Neural progenitor cell (in vitro differentiated cells): Measurements from ENCODE around the gene NELFCD. TPM values are rescaled to one million over a fixed set of nuclear protein-coding genes. Genes with fewer than 3 reads are reported as not detected.

Source experiments
- DNase-seq: peaks from one replicate; pipeline ENCODE4 v3.0.0-alpha.2; 2016; ENCODE audit warnings: low spot score
- H2AFZ ChIP-seq: fragments of 200-600 bp; sonication (generic); replicated peaks from 2 replicates; pipeline ENCODE4 v1.6.1; 2016; ENCODE audit warnings: antibody characterized with exemption
- H3F3A ChIP-seq: fragments of 200-600 bp; sonication (generic); 2 replicates; pipeline ENCODE4 v1.6.1; 2016; ENCODE audit warnings: antibody characterized with exemption, low read depth
- H3K27ac ChIP-seq: fragments of 200-600 bp; sonication (generic); 2 replicates; pipeline ENCODE4 v1.5.1; 2016; ENCODE audit warnings: mild to moderate bottlenecking
- H3K27me3 ChIP-seq: fragments of 200-600 bp; sonication (generic); 2 replicates; pipeline ENCODE4 v1.6.1; 2016; ENCODE audit warnings: mild to moderate bottlenecking, moderate library complexity
- H3K36me3 ChIP-seq: fragments of 200-600 bp; sonication (generic); 2 replicates; pipeline ENCODE4 v1.5.1; 2016
- H3K4me1 ChIP-seq: fragments of 200-600 bp; sonication (generic); 2 replicates; pipeline ENCODE4 v1.6.1; 2016; ENCODE audit warnings: mixed run types
- H3K4me2 ChIP-seq: fragments of 200-600 bp; sonication (generic); 2 replicates; pipeline ENCODE4 v1.6.1; 2016
- H3K4me3 ChIP-seq: fragments of 200-600 bp; sonication (generic); 2 replicates; pipeline ENCODE4 v1.5.1; 2016
- H3K79me2 ChIP-seq: fragments of 200-600 bp; sonication (generic); 2 replicates; pipeline ENCODE4 v1.6.1; 2016; ENCODE audit warnings: low read depth
- H3K9ac ChIP-seq: fragments of 200-600 bp; sonication (generic); 2 replicates; pipeline ENCODE4 v1.6.1; 2016
- H3K9me3 ChIP-seq: fragments of 200-600 bp; sonication (generic); 2 replicates; pipeline ENCODE4 v1.5.1; 2016; ENCODE audit warnings: low read depth
- H4K20me1 ChIP-seq: fragments of 200-600 bp; sonication (generic); 2 replicates; pipeline ENCODE4 v1.6.1; 2016; ENCODE audit warnings: low read depth
- H3K27ac Mint-ChIP-seq: 3 replicates; pipeline ENCODE4 v1.8.0; 2021; ENCODE audit warnings: mixed read lengths
- H3K27me3 Mint-ChIP-seq: 2 replicates; pipeline ENCODE4 v1.8.0; 2022; ENCODE audit warnings: low read depth, mild to moderate bottlenecking, inconsistent platforms, moderate library complexity, mixed read lengths; ENCODE audit not compliant: insufficient read depth
- H3K36me3 Mint-ChIP-seq: 3 replicates; pipeline ENCODE4 v1.8.0; 2021; ENCODE audit warnings: mixed read lengths
- H3K4me1 Mint-ChIP-seq: 3 replicates; pipeline ENCODE4 v1.8.0; 2021; ENCODE audit warnings: mixed read lengths
- H3K4me3 Mint-ChIP-seq: 3 replicates; pipeline ENCODE4 v1.8.0; 2021; ENCODE audit warnings: mild to moderate bottlenecking, moderate library complexity, mixed read lengths
- H3K9me3 Mint-ChIP-seq: 3 replicates; pipeline ENCODE4 v1.8.0; 2020; ENCODE audit warnings: mixed read lengths
- CTCF ChIP-seq: fragments of 200-600 bp; sonication (generic); IDR thresholded peaks from 2 replicates; pipeline ENCODE4 v1.5.1; 2017; ENCODE audit warnings: antibody characterized with exemption, mild to moderate bottlenecking
- EZH2 ChIP-seq: fragments of 200-600 bp; sonication (generic); IDR thresholded peaks from 2 replicates; pipeline ENCODE4 v1.6.1; 2017; ENCODE audit warnings: antibody characterized with exemption, mild to moderate bottlenecking, moderate library complexity
- EZH2phosphoT487 ChIP-seq: fragments of 200-600 bp; sonication (generic); IDR thresholded peaks from 2 replicates; pipeline ENCODE4 v1.6.1; 2017; ENCODE audit warnings: antibody characterized with exemption
- total RNA-seq: library from RNA; depleted of rRNA; stranded (reverse); fragments of >200 nt; gene quantifications from 2 replicates; pipeline ENCODE4 v1.2.3, GENCODE V29; 2015; ENCODE audit warnings: low replicate concordance

NELFCD gene
- total RNA-seq, 1 donor from 2014 or later: 58.9 TPM

DNA sequence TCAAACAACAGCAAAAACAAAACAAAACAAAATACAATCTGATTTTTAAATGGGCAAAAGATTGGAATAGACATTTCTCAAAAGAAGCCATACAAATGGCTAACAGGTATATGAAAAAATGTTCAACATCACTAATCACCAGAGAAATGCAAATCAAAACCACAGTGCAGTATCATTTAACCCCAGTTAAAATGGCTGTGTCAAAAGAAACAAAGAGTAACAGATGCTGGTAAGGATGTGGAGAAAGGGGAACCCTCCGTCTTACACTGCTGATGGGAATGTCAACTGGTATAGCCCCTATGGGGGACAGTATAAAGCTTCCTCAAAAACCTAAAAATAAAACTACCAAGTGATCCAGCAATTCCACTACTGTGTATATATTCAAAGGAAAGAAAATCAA, 10.9 kb upstream of the NELFCD start:
- no peak for DNase-seq
- H3K4me2 ChIP-seq: no peak overlapping the region
- no peak overlapping the region for H2AFZ ChIP-seq
- no peaks in the 10 kb centered on the region for H3K79me2 ChIP-seq
- H3K36me3 ChIP-seq: no peaks in the 10 kb centered on the region
- peaks cover 3% of the 10 kb centered on the region for H3K4me1 Mint-ChIP-seq
- H3K4me1 ChIP-seq: peaks cover 10% of the 10 kb centered on the region
- H3K9ac ChIP-seq: no peak overlapping the region
- H3K9me3 Mint-ChIP-seq: peaks cover 14% of the 10 kb centered on the region
- TF ChIP-seq EZH2: no peak
- no peak for TF ChIP-seq EZH2phosphoT487
- TF ChIP-seq CTCF: no peak
- no peaks in the 10 kb centered on the region for H3K27me3 ChIP-seq
- H4K20me1 ChIP-seq: no peaks in the 10 kb centered on the region
- H3K36me3 Mint-ChIP-seq: no peaks in the 10 kb centered on the region
- no peak overlapping the region for H3K4me3 Mint-ChIP-seq
- H3K27ac ChIP-seq: no peak overlapping the region
- H3K27me3 Mint-ChIP-seq: peaks cover 5% of the 10 kb centered on the region
- H3K9me3 ChIP-seq: peaks cover 4% of the 10 kb centered on the region
- H3F3A ChIP-seq: no peaks in the 10 kb centered on the region
- no peak overlapping the region for H3K4me3 ChIP-seq
- no peak overlapping the region for H3K27ac Mint-ChIP-seq

DNA sequence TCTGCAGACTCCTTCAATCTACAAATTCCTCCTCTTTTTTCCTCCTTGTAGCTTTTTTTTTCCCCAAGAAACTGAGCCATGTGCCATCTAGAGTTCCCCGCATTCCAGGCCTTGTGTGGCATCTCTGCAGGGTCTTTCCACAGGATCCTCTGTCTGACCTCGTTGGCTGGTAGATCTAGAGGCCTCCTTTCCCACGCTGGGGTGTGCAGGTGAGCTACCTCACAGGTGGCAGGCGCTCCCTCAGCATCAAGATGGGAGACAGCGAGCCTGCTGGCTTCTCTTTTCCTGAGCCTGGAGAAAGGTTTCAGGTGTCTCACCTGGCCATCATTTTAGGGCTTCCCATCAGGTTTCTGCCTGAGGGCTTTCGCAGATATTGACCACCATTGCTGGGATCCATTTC, 9.6 kb upstream of the NELFCD start:
- Histone ChIP-seq H3K4me2 (no peak overlapping the region), H3F3A (no peaks in the 10 kb centered on the region), H3K9me3 (peaks cover 4% of the 10 kb centered on the region), H2AFZ (no peak overlapping the region), H3K36me3 (no peaks in the 10 kb centered on the region), H3K9ac (no peak overlapping the region), H3K79me2 (no peaks in the 10 kb centered on the region), H4K20me1 (no peaks in the 10 kb centered on the region), H3K4me1 (peaks cover 5% of the 10 kb centered on the region), H3K27me3 (peaks cover 3% of the 10 kb centered on the region), H3K4me3 (no peak overlapping the region), H3K27ac (no peak overlapping the region)
- H3K4me3 Mint-ChIP-seq: no peak overlapping the region
- peaks cover 6% of the 10 kb centered on the region for H3K27me3 Mint-ChIP-seq
- H3K4me1 Mint-ChIP-seq: peaks cover 3% of the 10 kb centered on the region
- H3K9me3 Mint-ChIP-seq: peaks cover 20% of the 10 kb centered on the region
- no peaks in the 10 kb centered on the region for H3K36me3 Mint-ChIP-seq
- DNase-seq: no peak
- no peak overlapping the region for H3K27ac Mint-ChIP-seq
- no peak for TF ChIP-seq EZH2phosphoT487
- no peak for TF ChIP-seq CTCF
- no peak for TF ChIP-seq EZH2

GRCh38 chr20:58973179-58973578, 7.9 kb upstream of the NELFCD start:
- Histone ChIP-seq H2AFZ (no peak overlapping the region), H3K79me2 (no peaks in the 10 kb centered on the region), H3K27me3 (peaks cover 5% of the 10 kb centered on the region), H3K4me2 (no peak overlapping the region), H3F3A (peaks cover 5% of the 10 kb centered on the region), H3K9me3 (peaks cover 4% of the 10 kb centered on the region), H3K9ac (no peak overlapping the region), H3K4me3 (no peak overlapping the region), H3K27ac (no peak overlapping the region), H3K36me3 (no peaks in the 10 kb centered on the region), H4K20me1 (no peaks in the 10 kb centered on the region), H3K4me1 (no peaks in the 10 kb centered on the region)
- Mint-ChIP-seq H3K36me3 (no peaks in the 10 kb centered on the region), H3K4me3 (no peak overlapping the region), H3K27me3 (peaks cover 7% of the 10 kb centered on the region), H3K4me1 (no peaks in the 10 kb centered on the region), H3K9me3 (peaks cover 24% of the 10 kb centered on the region), H3K27ac (no peak overlapping the region)
- DNase-seq: no peak
- TF ChIP-seq EZH2phosphoT487 (no peak), EZH2 (no peak), CTCF (no peak)
